K562 (cell line): Measurements from ENCODE around the gene SNPH.

ENCODE experiments used
- CTCF ChIP-seq, 3 experiments: IDR thresholded peaks in 2 of 3; conservative IDR thresholded peaks in 1 of 3; 2 replicates each; pipeline ENCODE4 v1.5.1; 2011 to 2012; ENCODE audit warnings: low read length in 3 of 3, mild to moderate bottlenecking in 3 of 3, control low read depth in 2 of 3, improper control_type of control experiment in 1 of 3, inconsistent platforms in 1 of 3, low read depth in 1 of 3, mixed read lengths in 1 of 3, moderate library complexity in 1 of 3; ENCODE audit not compliant: insufficient read depth in 2 of 3
- HDAC2 ChIP-seq: fragments of 450-650 bp; IDR thresholded peaks from 2 replicates; pipeline ENCODE4 v1.6.1; 2016; ENCODE audit warnings: mild to moderate bottlenecking
- HDGF ChIP-seq: fragments of 450-650 bp; IDR thresholded peaks from 2 replicates; pipeline ENCODE4 v1.6.1; 2016
- MAX ChIP-seq: sonication (generic); formaldehyde crosslinking; IDR thresholded peaks from 2 replicates; pipeline ENCODE4 v1.9.0; 2022; ENCODE audit warnings: mild to moderate bottlenecking, missing genetic modification reagents
- RAD21 ChIP-seq, 2 experiments: fragments of 250-450 bp in 1 of 2; fragments of 450-650 bp in 1 of 2; sonication (Bioruptor Pico) in 1 of 2; formaldehyde crosslinking in 1 of 2; IDR thresholded peaks in 1 of 2; conservative IDR thresholded peaks in 1 of 2; 2 replicates each; pipeline versions ENCODE4 v1.4.0 to v1.8.0; 2020 to 2022; ENCODE audit warnings: mild to moderate bottlenecking in 2 of 2, moderate library complexity in 1 of 2
- TAF1 ChIP-seq: IDR thresholded peaks from 2 replicates; pipeline ENCODE4 v1.6.1; 2011; ENCODE audit warnings: mild to moderate bottlenecking, low read length, moderate library complexity; ENCODE audit not compliant: insufficient read depth, control insufficient read depth, severe bottlenecking; ENCODE audit errors: extremely low read depth
- ZNF217 ChIP-seq: sonication (generic); formaldehyde crosslinking; IDR thresholded peaks from 2 replicates; pipeline ENCODE4 v1.8.0; 2022; ENCODE audit warnings: mild to moderate bottlenecking, missing genetic modification reagents

- no peak for TF ChIP-seq HDAC2
- TF ChIP-seq TAF1, result no peak
- no peak for TF ChIP-seq ZNF217
- no peak for TF ChIP-seq MAX (CRISPR knock-in tag)
- no peak for TF ChIP-seq CTCF (IDR thresholded peaks at IDR 0.05 in 2 of 3, conservative IDR thresholded peaks at IDR 0.05 in 1 of 3; ENCODE audit: insufficient read depth in 2 of 3, low read depth in 1 of 3, low read length in 3 of 3)
- TF ChIP-seq RAD21 (CRISPR knock-in tag; conservative IDR thresholded peaks at IDR 0.05 in 1 of 2, IDR thresholded peaks at IDR 0.05 in 1 of 2), result no peak
- TF ChIP-seq HDGF, result no peak
Observed at GRCh38 chr20:1274485-1275311, 8.6 kb downstream of the SNPH start.
